DND-41 (cell line): ENCODE measurements around the gene CTSE.

Experiments used
- EZH2 ChIP-seq: IDR thresholded peaks from 3 replicates; pipeline ENCODE4 v1.6.1; 2012; ENCODE audit warnings: borderline replicate concordance, low read depth, mild to moderate bottlenecking, moderate library complexity, low read length, inconsistent platforms; ENCODE audit not compliant: severe bottlenecking
- TF ChIP-seq, protein P1 (sequence below): IDR thresholded peaks from 2 replicates; pipeline ENCODE4 v1.5.1; 2012; ENCODE audit warnings: borderline replicate concordance, low read length, moderate library complexity, mild to moderate bottlenecking; ENCODE audit not compliant: poor library complexity, severe bottlenecking; ENCODE audit errors: extremely low read depth

DNA sequence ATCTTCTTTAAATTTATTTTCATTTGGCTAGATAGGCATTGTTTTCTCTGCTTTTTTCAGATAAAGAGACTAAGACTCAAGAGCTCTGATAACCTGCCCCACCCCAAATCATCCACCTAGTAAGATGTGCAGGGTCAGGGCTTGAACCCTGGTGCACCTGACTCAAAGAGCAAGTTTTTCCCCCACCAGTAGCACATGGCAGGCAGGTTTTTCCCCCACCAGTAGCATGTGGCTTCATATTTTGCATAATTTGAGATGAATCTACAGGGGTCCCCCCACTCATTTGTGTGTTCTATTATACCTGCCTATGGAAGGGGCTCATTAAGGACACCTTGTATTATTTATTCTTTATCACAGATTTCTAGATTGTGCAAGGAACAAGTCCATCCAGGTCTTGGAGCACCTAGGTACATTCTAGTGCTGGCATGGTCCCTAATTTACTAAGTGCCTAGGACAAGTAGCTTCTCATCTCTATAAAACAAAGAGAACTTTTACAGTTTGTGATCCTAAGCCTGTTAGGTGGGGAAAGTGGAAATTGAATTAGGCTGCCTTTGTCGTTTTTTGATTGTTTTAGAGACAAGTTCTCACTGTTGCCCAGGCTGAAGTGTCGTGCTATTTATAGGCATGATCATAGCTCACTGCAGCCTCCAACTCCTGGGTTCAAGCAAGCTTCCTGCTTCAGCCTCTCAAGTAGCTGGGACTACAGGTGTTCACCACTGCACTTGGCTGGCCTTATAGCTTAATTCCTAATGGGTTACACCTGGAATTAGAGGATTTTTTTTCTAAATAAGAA is 13.2 kb upstream of the CTSE start:
- TF ChIP-seq, protein P1, sequence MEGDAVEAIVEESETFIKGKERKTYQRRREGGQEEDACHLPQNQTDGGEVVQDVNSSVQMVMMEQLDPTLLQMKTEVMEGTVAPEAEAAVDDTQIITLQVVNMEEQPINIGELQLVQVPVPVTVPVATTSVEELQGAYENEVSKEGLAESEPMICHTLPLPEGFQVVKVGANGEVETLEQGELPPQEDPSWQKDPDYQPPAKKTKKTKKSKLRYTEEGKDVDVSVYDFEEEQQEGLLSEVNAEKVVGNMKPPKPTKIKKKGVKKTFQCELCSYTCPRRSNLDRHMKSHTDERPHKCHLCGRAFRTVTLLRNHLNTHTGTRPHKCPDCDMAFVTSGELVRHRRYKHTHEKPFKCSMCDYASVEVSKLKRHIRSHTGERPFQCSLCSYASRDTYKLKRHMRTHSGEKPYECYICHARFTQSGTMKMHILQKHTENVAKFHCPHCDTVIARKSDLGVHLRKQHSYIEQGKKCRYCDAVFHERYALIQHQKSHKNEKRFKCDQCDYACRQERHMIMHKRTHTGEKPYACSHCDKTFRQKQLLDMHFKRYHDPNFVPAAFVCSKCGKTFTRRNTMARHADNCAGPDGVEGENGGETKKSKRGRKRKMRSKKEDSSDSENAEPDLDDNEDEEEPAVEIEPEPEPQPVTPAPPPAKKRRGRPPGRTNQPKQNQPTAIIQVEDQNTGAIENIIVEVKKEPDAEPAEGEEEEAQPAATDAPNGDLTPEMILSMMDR: no peak
- no peak for TF ChIP-seq EZH2
